ENCODE results near the gene STING1. TPM values are rescaled to one million over a fixed set of nuclear protein-coding genes. Genes with fewer than 3 reads are reported as not detected.

Gene STING1
- total and polyA plus RNA-seq, 4 donors = 23.9 to 180 (median 131) TPM

- DNase-seq (no peak), ATAC-seq (ENCODE audit: low FRiP score) (no peak)
- Histone ChIP-seq H3K4me1 (ENCODE audit: control insufficient read depth in 1 of 2, insufficient read depth in 2 of 2, low read length in 2 of 2) (no peaks in the 10 kb centered on the region), H3K9me3 (ENCODE audit: control insufficient read depth, low read length) (no peaks in the 10 kb centered on the region), H3K4me3 (ENCODE audit: low read length in 2 of 2) (no peak overlapping the region), H3K36me3 (ENCODE audit: control insufficient read depth in 1 of 2, insufficient read depth in 2 of 2, low read length in 1 of 2) (peaks cover 3 to 5% of the 10 kb centered on the region in 2 donors), H3K27me3 (ENCODE audit: control insufficient read depth in 1 of 2, insufficient read depth in 2 of 2, low read length in 1 of 2) (no peaks in the 10 kb centered on the region), H3K27ac (ENCODE audit: low read depth in 1 of 2, low read length in 2 of 2) (no peak overlapping the region)
- 87 to 88% methylated on average over 13 of the region's 13 CpGs for WGBS, 2 donors
- intact Hi-C loops (cut with DNase I) = loop anchor here in 1 of 2 donors (5.0 kb wide), 1 partner anchor 34 kb away; no protein-coding TSS in a partner anchor
Observed at GRCh38 chr5:139475865-139476617, 6.5 kb downstream of the STING1 start.

DNA sequence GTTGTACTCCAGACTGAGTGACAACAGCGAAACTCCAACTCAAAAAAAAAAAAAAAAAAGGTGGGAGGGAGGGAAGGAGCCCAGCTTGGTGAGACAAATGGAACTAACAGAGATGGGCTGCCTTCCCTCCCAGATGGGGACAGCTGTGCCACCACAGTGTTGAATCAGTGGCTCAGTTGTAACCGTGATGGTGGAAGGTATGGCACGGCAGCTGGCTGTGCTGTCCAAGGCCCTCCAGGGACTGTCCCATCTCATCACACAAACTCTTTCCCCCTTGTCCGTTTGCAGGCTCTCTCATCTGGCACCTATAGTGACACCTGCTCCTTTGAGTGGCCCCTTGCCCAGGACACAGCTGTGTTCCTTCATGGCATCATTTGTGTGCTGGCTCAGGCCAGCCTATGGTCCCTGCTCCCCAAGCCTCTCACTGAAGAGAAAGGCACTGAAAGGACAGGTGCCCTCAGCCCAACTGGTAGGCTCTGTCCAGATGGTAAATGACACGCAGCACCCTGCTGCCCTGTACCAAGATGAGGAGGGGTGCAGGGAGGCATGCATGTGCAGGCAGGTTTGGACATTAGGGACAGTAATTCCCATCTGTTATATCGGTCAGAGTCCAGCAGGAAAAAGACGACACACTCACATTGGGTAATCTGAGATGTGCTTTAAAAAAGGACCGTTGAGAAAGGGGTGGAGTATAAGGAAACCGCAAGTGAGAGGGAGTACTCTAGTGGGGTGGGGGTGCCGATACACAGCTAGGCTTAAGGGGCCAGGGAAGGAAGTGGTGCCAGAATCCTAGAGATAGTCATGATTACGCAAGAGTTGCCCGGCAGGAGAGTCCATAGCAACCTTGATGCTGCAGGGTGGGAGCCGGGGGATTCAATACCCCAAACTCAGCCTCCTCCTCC, 7.4 kb downstream of the STING1 start:
- ATAC-seq (ENCODE audit: low FRiP score) = peak; percentile 50
- 61 to 62% methylated on average over 13 of the region's 13 CpGs for WGBS, 2 donors
- Histone ChIP-seq H3K27ac (ENCODE audit: low read depth in 1 of 2, low read length in 2 of 2) (no peak overlapping the region), H3K4me3 (ENCODE audit: low read length in 2 of 2) (no peak overlapping the region), H3K27me3 (ENCODE audit: control insufficient read depth in 1 of 2, insufficient read depth in 2 of 2, low read length in 1 of 2) (no peaks in the 10 kb centered on the region), H3K4me1 (ENCODE audit: control insufficient read depth in 1 of 2, insufficient read depth in 2 of 2, low read length in 2 of 2) (no peaks in the 10 kb centered on the region), H3K36me3 (ENCODE audit: control insufficient read depth in 1 of 2, insufficient read depth in 2 of 2, low read length in 1 of 2) (peaks cover 3 to 5% of the 10 kb centered on the region in 2 donors), H3K9me3 (ENCODE audit: control insufficient read depth, low read length) (no peaks in the 10 kb centered on the region)
- intact Hi-C loops (cut with DNase I) = loop anchor here in 1 of 2 donors (5.0 kb wide), 1 partner anchor 33 kb away; no protein-coding TSS in a partner anchor
- DNase-seq = no peak

DNA sequence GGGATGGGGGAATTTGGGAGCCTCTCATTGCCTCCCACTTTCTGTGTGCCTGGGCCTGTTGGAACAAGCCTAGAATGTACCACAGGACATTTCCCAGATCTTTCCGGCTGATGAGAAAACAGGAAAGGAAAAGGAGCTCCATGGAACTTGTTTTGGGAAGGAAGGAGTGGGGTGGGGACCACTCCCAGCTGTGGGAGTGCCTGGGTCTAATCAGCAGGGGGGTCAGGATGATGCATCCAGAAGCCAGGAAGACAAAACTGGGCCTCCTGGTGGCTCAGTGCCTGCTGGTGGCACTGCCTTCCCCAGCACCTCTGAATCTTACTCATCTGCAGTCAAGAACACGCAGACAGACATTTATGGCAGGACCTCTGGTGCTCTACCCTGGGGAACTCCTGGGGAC, 9.0 kb downstream of the STING1 start:
- DNase-seq (no peak), ATAC-seq (ENCODE audit: low FRiP score) (no peak)
- Histone ChIP-seq H3K36me3 (ENCODE audit: control insufficient read depth in 1 of 2, insufficient read depth in 2 of 2, low read length in 1 of 2) (peaks cover 3 to 5% of the 10 kb centered on the region in 2 donors), H3K4me1 (ENCODE audit: control insufficient read depth in 1 of 2, insufficient read depth in 2 of 2, low read length in 2 of 2) (no peaks in the 10 kb centered on the region), H3K4me3 (ENCODE audit: low read length in 2 of 2) (no peak overlapping the region), H3K27me3 (ENCODE audit: control insufficient read depth in 1 of 2, insufficient read depth in 2 of 2, low read length in 1 of 2) (no peaks in the 10 kb centered on the region), H3K9me3 (ENCODE audit: control insufficient read depth, low read length) (no peaks in the 10 kb centered on the region), H3K27ac (ENCODE audit: low read depth in 1 of 2, low read length in 2 of 2) (no peak overlapping the region)
- WGBS, 2 donors = 81 to 82% methylated on average over 2 of the region's 2 CpGs
- intact Hi-C loops (cut with DNase I) = no loop called here

GRCh38 chr5:139473105-139473504, 9.5 kb downstream of the STING1 start:
- Histone ChIP-seq H3K27me3 (ENCODE audit: control insufficient read depth in 1 of 2, insufficient read depth in 2 of 2, low read length in 1 of 2) (no peaks in the 10 kb centered on the region), H3K4me1 (ENCODE audit: control insufficient read depth in 1 of 2, insufficient read depth in 2 of 2, low read length in 2 of 2) (no peaks in the 10 kb centered on the region), H3K36me3 (ENCODE audit: control insufficient read depth in 1 of 2, insufficient read depth in 2 of 2, low read length in 1 of 2) (peaks cover 2 to 3% of the 10 kb centered on the region in 2 donors), H3K4me3 (ENCODE audit: low read length in 2 of 2) (no peak overlapping the region), H3K27ac (ENCODE audit: low read depth in 1 of 2, low read length in 2 of 2) (no peak overlapping the region), H3K9me3 (ENCODE audit: control insufficient read depth, low read length) (no peaks in the 10 kb centered on the region)
- intact Hi-C loops (cut with DNase I) = no loop called here
- DNase-seq = no peak
- ATAC-seq (ENCODE audit: low FRiP score) = no peak
- 74 to 78% methylated on average over 8 of the region's 8 CpGs for WGBS, 2 donors

DNA sequence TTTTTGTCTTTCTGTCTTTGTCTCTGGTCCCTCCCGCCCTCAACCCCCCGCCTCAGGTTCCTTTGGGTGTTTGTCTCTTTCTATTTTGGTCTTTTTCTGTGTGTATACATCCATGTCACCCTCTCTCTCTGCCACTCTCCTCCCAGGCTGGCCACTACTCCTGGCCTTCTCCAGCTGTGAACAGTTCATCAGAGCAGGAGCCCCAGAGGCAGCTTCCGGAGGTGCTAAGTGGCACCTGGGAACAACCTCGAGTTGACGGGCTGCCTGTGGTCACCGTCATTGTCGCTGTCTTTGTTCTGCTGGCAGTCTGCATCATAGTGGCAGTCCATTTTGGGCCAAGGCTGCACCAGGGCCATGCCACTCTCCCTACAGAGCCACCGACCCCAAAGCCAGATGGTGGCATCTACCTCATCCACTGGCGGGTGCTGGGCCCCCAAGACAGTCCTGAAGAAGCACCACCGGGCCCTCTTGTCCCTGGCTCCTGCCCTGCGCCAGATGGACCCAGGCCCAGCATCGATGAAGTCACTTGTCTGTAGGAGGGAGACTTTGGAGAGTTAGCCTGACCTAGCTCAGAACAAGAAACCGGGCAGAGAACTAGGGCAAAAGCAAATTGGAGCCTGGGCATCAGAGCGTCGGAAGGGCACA, 10.1 kb downstream of the STING1 start:
- H3K27me3 ChIP-seq (ENCODE audit: control insufficient read depth in 1 of 2, insufficient read depth in 2 of 2, low read length in 1 of 2) = no peaks in the 10 kb centered on the region

DNA sequence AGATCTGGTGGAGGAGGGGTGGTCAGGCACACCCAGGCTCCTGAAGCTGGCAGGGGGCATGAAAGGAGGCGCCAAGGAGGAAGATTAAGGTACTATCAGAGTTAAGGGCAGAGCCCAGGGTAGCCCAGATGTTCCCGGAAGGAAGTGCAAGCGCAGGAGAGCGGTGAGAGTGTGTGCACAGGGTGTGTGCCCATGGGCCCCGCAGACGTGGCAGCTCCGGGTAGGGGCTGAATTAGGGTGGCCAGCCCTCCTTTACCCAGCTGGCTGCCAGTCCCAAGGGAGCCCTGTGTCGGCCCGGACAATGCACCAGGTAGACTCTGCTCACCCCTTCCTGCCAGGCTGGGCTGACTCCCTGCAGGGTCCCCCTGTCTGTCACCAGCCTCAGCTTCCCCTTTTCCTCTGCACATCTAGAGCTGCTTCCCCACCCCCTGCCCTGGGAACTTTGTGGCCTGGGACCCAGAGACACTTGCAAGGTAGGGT, 11.7 kb downstream of the STING1 start, which contains the start of gene SMIM33:
Gene SMIM33, plus strand, starts transcription at position 184 of the 480 bp plus-strand sequence. Its CDS starts 118 bp downstream, at position 302.
- Histone ChIP-seq H3K9me3 (ENCODE audit: control insufficient read depth, low read length) (no peaks in the 10 kb centered on the region), H3K36me3 (ENCODE audit: control insufficient read depth in 1 of 2, insufficient read depth in 2 of 2, low read length in 1 of 2) (peaks cover 0 to 3% of the 10 kb centered on the region in 2 donors), H3K4me1 (ENCODE audit: control insufficient read depth in 1 of 2, insufficient read depth in 2 of 2, low read length in 2 of 2) (no peaks in the 10 kb centered on the region), H3K27ac (ENCODE audit: low read depth in 1 of 2, low read length in 2 of 2) (no peak within 1 kb of the TSS), H3K4me3 (ENCODE audit: low read length in 2 of 2) (no peak within 1 kb of the TSS), H3K27me3 (ENCODE audit: control insufficient read depth in 1 of 2, insufficient read depth in 2 of 2, low read length in 1 of 2) (no peaks in the 10 kb centered on the region)
- ATAC-seq (ENCODE audit: low FRiP score) (peak; percentile 9), DNase-seq (no peak)
- intact Hi-C loops (cut with DNase I) = no loop called here
- WGBS, 2 donors = 88 to 92% methylated on average over 9 of the region's 9 CpGs

More for the DNA sequence above, 10.1 kb downstream of the STING1 start:
- DNase-seq = no peak
- WGBS, 2 donors = 72 to 76% methylated on average over 15 of the region's 15 CpGs
- Histone ChIP-seq H3K4me1 (ENCODE audit: control insufficient read depth in 1 of 2, insufficient read depth in 2 of 2, low read length in 2 of 2) (no peaks in the 10 kb centered on the region), H3K27ac (ENCODE audit: low read depth in 1 of 2, low read length in 2 of 2) (no peak overlapping the region), H3K36me3 (ENCODE audit: control insufficient read depth in 1 of 2, insufficient read depth in 2 of 2, low read length in 1 of 2) (peaks cover 0 to 3% of the 10 kb centered on the region in 2 donors), H3K4me3 (ENCODE audit: low read length in 2 of 2) (no peak overlapping the region), H3K9me3 (ENCODE audit: control insufficient read depth, low read length) (no peaks in the 10 kb centered on the region)
- intact Hi-C loops (cut with DNase I) = no loop called here
- ATAC-seq (ENCODE audit: low FRiP score) = no peak

- WGBS, 2 donors = 85 to 91% methylated on average over 8 of the region's 8 CpGs
- intact Hi-C loops (cut with DNase I) = no loop called here
- no peaks in the 10 kb centered on the region for H3K27me3 ChIP-seq (ENCODE audit: control insufficient read depth in 1 of 2, insufficient read depth in 2 of 2, low read length in 1 of 2)
- no peaks in the 10 kb centered on the region for H3K4me1 ChIP-seq (ENCODE audit: control insufficient read depth in 1 of 2, insufficient read depth in 2 of 2, low read length in 2 of 2)
- H3K27ac ChIP-seq (ENCODE audit: low read depth in 1 of 2, low read length in 2 of 2) = no peak overlapping the region
- H3K36me3 ChIP-seq (ENCODE audit: control insufficient read depth in 1 of 2, insufficient read depth in 2 of 2, low read length in 1 of 2) = no peaks in the 10 kb centered on the region
- no peaks in the 10 kb centered on the region for H3K9me3 ChIP-seq (ENCODE audit: control insufficient read depth, low read length)
- no peak for DNase-seq
- H3K4me3 ChIP-seq (ENCODE audit: low read length in 2 of 2) = no peak overlapping the region
- ATAC-seq (ENCODE audit: low FRiP score) = no peak
Observed at GRCh38 chr5:139468421-139468931, 14.1 kb downstream of the STING1 start.

GRCh38 chr5:139462586-139463276, 19.8 kb downstream of the STING1 start, which contains the start of gene ECSCR:
TSS of gene ECSCR (minus strand) at chr5:139462743. CDS start at chr5:139462670, 73 bp downstream.
- ATAC-seq (ENCODE audit: low FRiP score) = peak; percentile 60
- intact Hi-C loops (cut with DNase I) = no loop called here
- Histone ChIP-seq H3K27me3 (ENCODE audit: control insufficient read depth in 1 of 2, insufficient read depth in 2 of 2, low read length in 1 of 2) (no peaks in the 10 kb centered on the region), H3K9me3 (ENCODE audit: control insufficient read depth, low read length) (no peaks in the 10 kb centered on the region), H3K4me1 (ENCODE audit: control insufficient read depth in 1 of 2, insufficient read depth in 2 of 2, low read length in 2 of 2) (no peaks in the 10 kb centered on the region), H3K27ac (ENCODE audit: low read depth in 1 of 2, low read length in 2 of 2) (no peak within 1 kb of the TSS), H3K4me3 (ENCODE audit: low read length in 2 of 2) (no peak within 1 kb of the TSS), H3K36me3 (ENCODE audit: control insufficient read depth in 1 of 2, insufficient read depth in 2 of 2, low read length in 1 of 2) (no peaks in the 10 kb centered on the region)
- peak in 1 of 2 donors; percentile 74 for DNase-seq
- WGBS, 2 donors = 82 to 90% methylated on average over 10 of the region's 10 CpGs

Data from aorta (tissue), 5 donors.